B cell (primary cell): Measurements from ENCODE around the gene UGT1A7. TPM values are rescaled to one million over a fixed set of nuclear protein-coding genes. Genes with fewer than 3 reads are reported as not detected.

Source experiments
- ATAC-seq: fragments of 200-7000 bp; cut with Tn5 transposase; one replicate; pipeline ENCODE4 v1.10.0; 2021; ENCODE audit warnings: low read depth, mild to moderate bottlenecking, moderate number of reproducible peaks, moderate library complexity
- CTCF ChIA-PET: fragments of 350-600 bp; sonication (Branson Sonifier 250); formaldehyde crosslinking; loops from one replicate; lab custom pipeline; 2021; ENCODE audit warnings: antibody characterized with exemption, inconsistent platforms; lab: Charles Lee
- POLR2A ChIA-PET: fragments of 350-600 bp; sonication (Branson Sonifier 250); formaldehyde crosslinking; loops from one replicate; lab custom pipeline; 2021; ENCODE audit warnings: antibody characterized with exemption; lab: Charles Lee
- DNase-seq: peaks from one replicate; pipeline ENCODE4 v3.0.0; 2013
- H2AFZ ChIP-seq: 2 replicates; pipeline ENCODE4 v1.6.1; 2012; ENCODE audit warnings: mild to moderate bottlenecking, low read depth, low read length; ENCODE audit not compliant: insufficient read depth, poor library complexity, severe bottlenecking
- H3K27ac ChIP-seq, 2 donors: 1 replicate in 1 of 2; 2 replicates in 1 of 2; pipeline ENCODE4 v1.5.1; 2012 to 2013; ENCODE audit warnings: low read length in 2 of 2, mild to moderate bottlenecking in 2 of 2, moderate library complexity in 1 of 2
- H3K27me3 ChIP-seq, 4 experiments: fragments of 200-600 bp in 1 of 4; sonication (generic) in 1 of 4; replicated peaks in 1 of 4; 1 replicate in 2 of 4; 2 replicates in 2 of 4; pipeline versions ENCODE4 v1.6.1 to v1.7.0; 2013 to 2016; ENCODE audit warnings: low read length in 3 of 4, mild to moderate bottlenecking in 2 of 4, mixed read lengths in 1 of 4, moderate library complexity in 1 of 4; ENCODE audit not compliant: insufficient read depth in 4 of 4, control insufficient read depth in 3 of 4; ENCODE audit errors: control extremely low read depth in 1 of 4
- H3K36me3 ChIP-seq, 2 experiments: replicated peaks in 1 of 2; 1 replicate in 1 of 2; 2 replicates in 1 of 2; pipeline versions ENCODE4 v1.6.1 to v1.7.1; 2013; ENCODE audit warnings: low read length in 1 of 2; ENCODE audit not compliant: insufficient read depth in 2 of 2, control insufficient read depth in 1 of 2; ENCODE audit errors: control extremely low read depth in 1 of 2, extremely low read depth in 1 of 2
- H3K4me1 ChIP-seq, 2 donors: fragments of 200-600 bp in 1 of 2; sonication (generic) in 1 of 2; 1 replicate in 1 of 2; 2 replicates in 1 of 2; pipeline versions ENCODE4 v1.5.1 to v1.6.1; 2013 to 2017; ENCODE audit warnings: low read length in 2 of 2; ENCODE audit not compliant: control insufficient read depth in 2 of 2, insufficient read depth in 2 of 2
- H3K4me2 ChIP-seq: replicated peaks from 2 replicates; pipeline ENCODE3; 2012; ENCODE audit warnings: mild to moderate bottlenecking, low read depth, low read length; ENCODE audit not compliant: poor library complexity, severe bottlenecking
- H3K4me3 ChIP-seq, 5 experiments: fragments of 200-600 bp in 1 of 5; sonication (generic) in 1 of 5; 1 replicate in 3 of 5; 2 replicates in 2 of 5; pipeline versions ENCODE4 v1.5.1 to v1.7.0; 2011 to 2016; ENCODE audit warnings: low read length in 4 of 5, mild to moderate bottlenecking in 4 of 5, low read depth in 2 of 5, control low read depth in 1 of 5, moderate library complexity in 1 of 5; ENCODE audit not compliant: insufficient read depth in 1 of 5; ENCODE audit errors: control extremely low read depth in 1 of 5, extremely low read depth in 1 of 5
- H3K79me2 ChIP-seq: fragments of 200-600 bp; sonication (generic); one replicate; pipeline ENCODE4 v1.6.0; 2016; ENCODE audit warnings: low read length; ENCODE audit not compliant: control insufficient read depth, insufficient read depth
- H3K9ac ChIP-seq: fragments of 200-600 bp; sonication (generic); 2 replicates; pipeline ENCODE4 v1.6.1; 2017; ENCODE audit warnings: mild to moderate bottlenecking, low read length, moderate library complexity
- H3K9me3 ChIP-seq, 3 donors: one replicate each; pipeline versions ENCODE4 v1.6.1 to v1.7.1; 2013; ENCODE audit warnings: low read length in 2 of 3; ENCODE audit not compliant: control insufficient read depth in 2 of 3, insufficient read depth in 1 of 3; ENCODE audit errors: control extremely low read depth in 1 of 3
- H4K20me1 ChIP-seq: 2 replicates; pipeline ENCODE4 v1.6.0; 2012; ENCODE audit warnings: mild to moderate bottlenecking, low read length; ENCODE audit not compliant: insufficient read depth, control insufficient read depth, poor library complexity, severe bottlenecking
- H3K27ac Mint-ChIP-seq: one replicate; pipeline ENCODE4 v1.8.0; 2021; ENCODE audit warnings: mixed read lengths
- H3K27me3 Mint-ChIP-seq: one replicate; pipeline ENCODE4 v1.8.0; 2021; ENCODE audit warnings: mixed read lengths
- H3K4me1 Mint-ChIP-seq: one replicate; pipeline ENCODE4 v1.8.0; 2021; ENCODE audit warnings: mixed read lengths
- H3K4me3 Mint-ChIP-seq: one replicate; pipeline ENCODE4 v1.8.0; 2021; ENCODE audit warnings: mixed read lengths
- H3K9me3 Mint-ChIP-seq: one replicate; pipeline ENCODE4 v1.8.0; 2022; ENCODE audit warnings: mixed read lengths; ENCODE audit not compliant: insufficient read depth
- CTCF ChIP-seq: fragments of 200-600 bp; IDR thresholded peaks from one replicate; pipeline ENCODE4 v1.8.0; 2022; ENCODE audit warnings: antibody characterized with exemption, mild to moderate bottlenecking
- EZH2 ChIP-seq: IDR thresholded peaks from 2 replicates; pipeline ENCODE4 v1.6.1; 2012; ENCODE audit warnings: borderline replicate concordance, low read depth, mild to moderate bottlenecking, moderate library complexity, low read length; ENCODE audit not compliant: insufficient read depth, poor library complexity, severe bottlenecking
- WGBS: methylation state at CpG from one replicate; pipeline ENCODE4 v1.1.5; 2013; ENCODE audit warnings: missing lambda C conversion rate; ENCODE audit not compliant: insufficient coverage; 5-methylcytosine and 5-hydroxymethylcytosine counted together
- intact Hi-C: fragments of 100-400 bp; cut with micrococcal nuclease; formaldehyde crosslinking; loops from one replicate; pipeline ENCODE4 v1.10.0; 2022
- polyA plus RNA-seq: library from polyadenylated mRNA; depleted of rRNA; stranded (reverse); fragments of >200 nt; gene quantifications from 2 replicates; pipeline ENCODE4 v1.2.3, GENCODE V29; 2012
- total RNA-seq, 2 donors: library from RNA; stranded (reverse); fragments of 120-200 nt in 1 of 2; gene quantifications; 1 replicate in 1 of 2; 2 replicates in 1 of 2; pipeline versions ENCODE4 v1.2.3 to v1.2.4, GENCODE V29; 2013 to 2022

UGT1A7 gene
- total and polyA plus RNA-seq, 2 donors (not counting 1 experiment from before 2014, with no cell fraction given) = not detected

- intact Hi-C loops = no loop called here
- Histone ChIP-seq H3K79me2 (no peaks in the 10 kb centered on the region), H3K9me3 (no peaks in the 10 kb centered on the region), H3K4me2 (no peak overlapping the region), H3K36me3 (no peaks in the 10 kb centered on the region), H3K27me3 (peaks cover 0 to 3% (median 0%) of the 10 kb centered on the region in 4 experiments), H2AFZ (no peak overlapping the region), H3K27ac (no peak overlapping the region), H3K4me3 (no peak overlapping the region), H3K9ac (no peak overlapping the region), H3K4me1 (no peaks in the 10 kb centered on the region), H4K20me1 (no peaks in the 10 kb centered on the region)
- ChIA-PET CTCF (no interaction called here), POLR2A (no interaction called here)
- no peak for DNase-seq
- Mint-ChIP-seq H3K4me3 (no peak overlapping the region), H3K27me3 (peaks cover 18% of the 10 kb centered on the region), H3K4me1 (no peaks in the 10 kb centered on the region), H3K27ac (no peak overlapping the region), H3K9me3 (no peaks in the 10 kb centered on the region)
- TF ChIP-seq EZH2 = no peak
- no peak for TF ChIP-seq CTCF
- no peak for ATAC-seq
Measured at GRCh38 chr2:233673896-233674295, 7.8 kb upstream of the UGT1A7 start.

- no peak for TF ChIP-seq CTCF
- no peak for TF ChIP-seq EZH2
- no peak for DNase-seq
Measured at GRCh38 chr2:233674314-233674713, 7.4 kb upstream of the UGT1A7 start.

More at GRCh38 chr2:233674314-233674713, 7.4 kb upstream of the UGT1A7 start:
- H4K20me1 ChIP-seq = no peaks in the 10 kb centered on the region
- WGBS = no CpG with 5 or more reads among the region's 1 CpG
- Mint-ChIP-seq H3K27me3 (peaks cover 20% of the 10 kb centered on the region), H3K4me3 (no peak overlapping the region), H3K4me1 (no peaks in the 10 kb centered on the region), H3K9me3 (no peaks in the 10 kb centered on the region), H3K27ac (no peak overlapping the region)
- no peaks in the 10 kb centered on the region for H3K79me2 ChIP-seq
- ChIA-PET POLR2A (no interaction called here), CTCF (no interaction called here)
- H2AFZ ChIP-seq = no peak overlapping the region
- ATAC-seq = no peak
- H3K4me1 ChIP-seq = no peaks in the 10 kb centered on the region
- intact Hi-C loops = no loop called here
- no peaks in the 10 kb centered on the region for H3K36me3 ChIP-seq
- H3K4me3 ChIP-seq = no peak overlapping the region
- peaks cover 0 to 3% (median 0%) of the 10 kb centered on the region in 4 experiments for H3K27me3 ChIP-seq
- H3K9ac ChIP-seq = no peak overlapping the region
- no peaks in the 10 kb centered on the region for H3K9me3 ChIP-seq
- no peak overlapping the region for H3K27ac ChIP-seq
- H3K4me2 ChIP-seq = no peak overlapping the region
